WI38 (cell line): ENCODE data around the gene RAB22A.

Experiments
- H3K4me3 ChIP-seq: 2 replicates; pipeline ENCODE4 v1.5.1; 2011; ENCODE audit warnings: low read depth, mild to moderate bottlenecking, control low read depth, low read length
- CTCF ChIP-seq: IDR thresholded peaks from 2 replicates; pipeline ENCODE4 v1.5.1; 2012; ENCODE audit warnings: low read depth, mild to moderate bottlenecking, control low read depth, low read length

Gene RAB22A

DNA sequence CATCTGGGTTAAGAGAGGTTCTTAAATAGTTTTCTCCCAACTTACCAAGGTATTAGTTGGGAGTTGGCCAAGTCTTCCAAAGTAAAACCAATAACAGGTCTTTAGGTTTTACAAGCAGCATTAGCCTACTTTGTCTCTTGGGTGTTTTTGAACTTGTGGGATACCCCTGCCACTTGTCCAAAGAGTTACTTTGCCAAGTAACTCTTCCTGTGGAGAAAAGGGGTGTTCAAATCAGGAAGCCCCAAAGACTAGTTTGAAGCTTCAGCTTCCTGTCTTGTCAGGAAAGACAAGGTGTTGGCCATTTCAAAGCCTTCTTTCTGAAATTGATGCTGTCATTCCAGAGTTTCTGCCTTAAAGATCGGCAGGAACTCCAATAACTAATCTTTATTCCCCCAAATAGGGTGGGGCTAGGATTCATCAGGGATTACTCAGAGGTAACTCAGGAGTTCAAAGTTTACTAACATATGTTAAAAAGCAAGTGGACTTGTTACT is 822 bp downstream of the RAB22A start:
- peak overlapping the region; percentile 92 for H3K4me3 ChIP-seq
- TF ChIP-seq CTCF = no peak

DNA sequence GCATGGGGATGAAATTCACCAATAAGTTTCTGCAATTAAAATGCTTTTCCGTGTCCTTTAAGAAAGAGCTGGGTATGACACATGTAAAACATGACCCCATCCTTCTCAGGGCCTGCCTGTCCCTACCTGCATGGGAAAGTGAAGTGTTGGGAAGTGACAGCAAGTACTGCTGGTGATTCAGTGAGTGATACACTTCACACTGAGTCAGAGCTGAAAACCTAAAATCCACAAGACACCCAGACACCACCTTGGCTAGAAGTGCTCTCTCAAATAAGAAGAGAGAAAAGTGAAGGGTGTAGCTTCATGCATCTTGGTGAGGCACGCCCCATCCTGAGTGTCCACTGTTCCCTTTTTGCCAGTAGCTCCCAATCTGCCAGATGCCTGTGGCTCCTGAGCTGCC is 3.3 kb downstream of the RAB22A start:
- no peak overlapping the region for H3K4me3 ChIP-seq
- TF ChIP-seq CTCF = no peak

DNA sequence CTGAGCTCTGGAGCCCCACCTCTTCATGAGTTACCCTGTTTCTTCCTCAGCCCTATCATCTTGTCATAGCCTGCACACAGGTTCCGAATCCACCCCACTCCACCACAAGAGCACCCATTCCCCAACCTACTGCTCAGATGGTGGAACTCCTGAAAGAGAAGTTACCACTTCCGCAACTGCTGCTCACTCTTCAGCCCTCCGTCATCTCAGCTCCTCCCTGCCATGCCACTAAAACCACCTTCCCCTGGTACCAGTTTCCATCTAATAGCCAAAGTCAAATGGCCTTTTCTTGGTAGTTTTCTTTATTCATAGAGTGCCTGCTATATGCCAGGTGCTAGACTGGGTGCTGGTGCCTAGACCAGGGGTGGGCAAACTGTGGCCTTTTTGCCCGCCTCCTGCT is 3.9 kb downstream of the RAB22A start:
- TF ChIP-seq CTCF = no peak
- no peak overlapping the region for H3K4me3 ChIP-seq

DNA sequence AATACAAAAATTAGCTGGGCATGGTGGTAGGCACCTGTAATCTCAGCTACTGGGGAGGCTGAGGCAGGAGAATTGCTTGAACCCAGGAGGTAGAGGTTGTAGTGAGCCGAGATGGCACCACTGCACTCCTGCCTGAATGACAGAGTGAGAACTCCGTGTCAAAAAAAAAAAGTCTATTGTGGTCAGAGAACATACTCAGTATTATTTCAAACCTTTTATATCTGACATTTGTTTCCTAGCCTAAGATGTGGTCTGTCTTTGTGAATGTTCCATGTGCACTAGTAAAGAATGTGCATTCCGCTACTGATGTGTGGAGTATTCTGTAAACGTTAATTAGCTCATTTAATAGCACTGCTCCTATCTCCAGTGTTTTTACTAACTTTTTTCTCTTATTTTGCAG is 11.7 kb downstream of the RAB22A start:
- TF ChIP-seq CTCF = no peak
- no peak overlapping the region for H3K4me3 ChIP-seq

DNA sequence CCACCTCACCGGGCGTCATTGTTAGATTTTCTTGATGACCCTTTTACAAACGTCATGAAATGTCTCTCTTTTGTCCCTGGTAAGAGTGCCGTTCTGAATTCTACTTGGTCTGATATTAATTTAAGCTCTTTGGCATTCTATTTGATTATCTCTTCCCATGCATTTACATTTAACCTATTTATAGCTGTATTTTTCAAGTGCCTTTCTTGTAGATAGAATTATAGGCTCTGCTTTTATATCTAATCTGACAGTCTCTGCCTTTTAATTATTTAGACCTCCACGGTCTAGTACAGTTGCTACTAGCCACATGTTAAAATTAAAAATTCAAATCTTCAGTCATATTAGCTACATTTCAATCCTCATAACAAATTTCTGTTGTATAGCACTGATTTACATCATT is 12.6 kb downstream of the RAB22A start:
- TF ChIP-seq CTCF = no peak
- H3K4me3 ChIP-seq = no peak overlapping the region

GRCh38 chr20:58325912-58326311 is 16.4 kb downstream of the RAB22A start:
- no peak for TF ChIP-seq CTCF
- H3K4me3 ChIP-seq = no peak overlapping the region

DNA sequence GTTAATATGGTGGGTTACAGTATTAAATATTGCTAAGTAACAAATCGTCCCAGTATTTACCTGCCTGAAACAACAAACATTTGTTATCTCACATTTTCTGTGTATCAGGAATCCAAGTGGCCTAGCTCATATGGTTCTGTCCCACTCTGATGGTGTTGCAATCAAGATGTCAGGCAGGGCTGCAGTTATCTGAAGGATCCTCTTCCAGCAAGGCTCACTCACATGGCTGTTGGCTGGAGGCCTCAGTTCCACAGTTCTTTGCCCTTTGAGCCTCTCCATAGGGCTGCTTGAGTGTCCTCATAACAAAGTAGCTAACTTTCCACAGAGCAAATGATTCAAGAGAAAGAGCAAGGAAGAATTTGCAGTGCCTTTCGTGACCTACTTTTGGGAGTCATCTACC is 17.7 kb downstream of the RAB22A start:
- H3K4me3 ChIP-seq = no peak overlapping the region
- no peak for TF ChIP-seq CTCF
